Neural progenitor cell (in vitro differentiated cells): ENCODE results near the gene ATP7B.

Experiments used
- CTCF ChIP-seq: fragments of 200-600 bp; sonication (generic); IDR thresholded peaks from 2 replicates; pipeline ENCODE4 v1.5.1; 2017; ENCODE audit warnings: antibody characterized with exemption, mild to moderate bottlenecking
- EZH2 ChIP-seq: fragments of 200-600 bp; sonication (generic); IDR thresholded peaks from 2 replicates; pipeline ENCODE4 v1.6.1; 2017; ENCODE audit warnings: antibody characterized with exemption, mild to moderate bottlenecking, moderate library complexity
- EZH2phosphoT487 ChIP-seq: fragments of 200-600 bp; sonication (generic); IDR thresholded peaks from 2 replicates; pipeline ENCODE4 v1.6.1; 2017; ENCODE audit warnings: antibody characterized with exemption

- no peak for TF ChIP-seq CTCF
- TF ChIP-seq EZH2 = no peak
- no peak for TF ChIP-seq EZH2phosphoT487
Measured at GRCh38 chr13:52051400-52051799, 40.1 kb upstream of the ATP7B start.
